ENCODE results near the gene SOX18.
"Not testable (repeated sequence)": the region's sequence is repeated elsewhere in the genome, so short reads cannot be mapped to it uniquely, and the experiment has no call there.

The SOX18 gene

GRCh38 chr20:64021124-64021975 is 28.1 kb downstream of the SOX18 start:
- no peak for DNase-seq (ENCODE audit: low spot score)

- DNase-seq (ENCODE audit: low spot score): no peak
These were observed 33.8 kb downstream of the SOX18 start for GRCh38 chr20:64015635-64016034.

DNA sequence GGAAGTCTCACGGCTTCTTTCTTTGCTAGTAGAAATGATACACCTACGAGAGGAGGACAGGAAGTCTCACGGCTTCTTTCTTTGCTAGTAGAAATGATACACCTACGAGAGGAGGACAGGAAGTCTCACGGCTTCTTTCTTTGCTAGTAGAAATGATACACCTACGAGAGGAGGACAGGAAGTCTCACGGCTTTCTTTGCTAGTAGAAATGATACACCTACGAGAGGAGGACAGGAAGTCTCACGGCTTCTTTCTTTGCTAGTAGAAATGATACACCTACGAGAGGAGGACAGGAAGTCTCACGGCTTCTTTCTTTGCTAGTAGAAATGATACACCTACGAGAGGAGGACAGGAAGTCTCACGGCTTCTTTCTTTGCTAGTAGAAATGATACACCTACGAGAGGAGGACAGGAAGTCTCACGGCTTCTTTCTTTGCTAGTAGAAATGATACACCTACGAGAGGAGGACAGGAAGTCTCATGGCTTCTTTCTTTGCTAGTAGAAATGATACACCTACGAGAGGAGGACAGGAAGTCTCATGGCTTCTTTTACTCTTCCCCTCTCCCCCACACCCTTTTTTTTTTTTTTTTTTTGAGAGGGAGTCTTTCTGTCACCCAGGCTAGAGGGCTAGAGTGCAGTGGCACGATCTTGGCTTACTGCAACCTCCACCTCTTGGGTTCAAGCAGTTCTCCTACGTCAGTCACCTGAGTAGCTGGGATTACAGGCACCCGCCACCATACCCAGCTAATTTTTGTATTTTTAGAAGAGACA is 36.9 kb downstream of the SOX18 start:
- not testable (repeated sequence) for DNase-seq (ENCODE audit: low spot score)

DNA sequence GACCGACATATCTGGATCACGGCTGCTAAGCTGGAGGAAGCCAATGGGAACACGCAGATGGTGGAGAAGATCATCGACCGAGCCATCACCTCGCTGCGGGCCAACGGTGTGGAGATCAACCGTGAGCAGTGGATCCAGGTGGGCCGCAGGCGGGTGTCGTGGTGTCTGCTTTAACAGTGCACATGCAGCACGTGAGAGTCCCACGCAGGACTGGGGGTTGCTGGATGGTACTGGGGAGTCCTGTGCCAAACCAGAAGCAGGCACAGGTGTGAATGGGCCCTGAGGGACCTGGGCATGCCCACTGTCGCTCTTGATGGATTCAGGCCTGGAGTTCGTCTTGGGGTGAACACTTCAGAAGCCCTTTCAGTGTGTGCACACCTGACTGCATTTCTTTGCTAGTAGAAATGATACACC is 38.1 kb downstream of the SOX18 start:
- no peak for DNase-seq (ENCODE audit: low spot score)

- no peak for DNase-seq (ENCODE audit: low spot score)
These were observed 38.7 kb downstream of the SOX18 start for GRCh38 chr20:64010711-64011237.

GRCh38 chr20:64009811-64010387 is 39.5 kb downstream of the SOX18 start:
- no peak for DNase-seq (ENCODE audit: low spot score)

DNA sequence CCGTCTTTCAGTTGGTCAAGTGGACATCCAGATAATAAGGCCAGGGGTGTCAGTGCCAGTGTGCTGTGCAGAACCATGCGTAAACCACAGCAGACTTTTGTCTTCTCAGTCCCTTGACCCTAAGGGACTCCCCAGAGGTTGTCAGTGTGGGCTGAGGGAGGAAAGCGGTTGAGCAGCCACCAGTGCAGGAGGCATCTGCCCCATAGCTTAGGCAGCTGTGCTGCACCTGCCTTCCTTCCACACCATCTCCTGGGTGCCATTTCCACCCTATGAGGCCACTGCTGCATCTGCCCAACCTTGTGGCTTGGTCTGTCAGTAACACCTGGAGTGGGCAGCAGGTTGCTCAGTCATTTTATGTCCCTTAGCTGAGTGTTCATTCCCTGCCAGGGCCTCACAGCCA is 42.5 kb downstream of the SOX18 start:
- no peak for DNase-seq (ENCODE audit: low spot score)

DNA sequence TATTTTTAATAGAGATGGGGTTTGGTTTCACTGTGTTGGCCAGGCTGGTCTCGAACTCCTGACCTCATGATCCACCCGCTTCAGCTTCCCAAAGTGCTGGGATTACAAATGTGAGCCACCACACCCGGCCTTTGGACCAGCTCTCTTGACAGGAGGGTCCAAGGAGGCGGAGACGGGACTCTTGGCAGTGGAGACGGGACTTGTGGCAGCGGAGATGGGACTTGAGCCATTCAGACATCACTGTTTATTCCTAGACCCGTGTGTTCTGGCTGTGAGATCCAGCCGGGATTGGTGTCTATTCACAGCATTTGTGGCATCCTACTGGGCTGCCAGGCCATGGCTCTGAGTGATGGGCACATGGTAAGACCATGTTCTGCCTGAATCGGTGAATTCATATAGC is 42.9 kb downstream of the SOX18 start:
- no peak for DNase-seq (ENCODE audit: low spot score)

- no peak for DNase-seq (ENCODE audit: low spot score)
These were observed 44.0 kb downstream of the SOX18 start for GRCh38 chr20:64005394-64005793.

- DNase-seq (ENCODE audit: low spot score): no peak
These were observed 45.3 kb downstream of the SOX18 start for GRCh38 chr20:64003960-64004725.

- DNase-seq (ENCODE audit: low spot score): no peak
These were observed 47.8 kb downstream of the SOX18 start for GRCh38 chr20:64001607-64002011.

GRCh38 chr20:64000906-64001305 is 48.5 kb downstream of the SOX18 start:
- DNase-seq (ENCODE audit: low spot score): no peak

All from kidney tubule cell (primary cell).